ENCODE measurements around the gene PIGS. TPM values are rescaled to one million over a fixed set of nuclear protein-coding genes. Genes with fewer than 3 reads are reported as not detected.
A peak's percentile ranks its signal among the peaks of the same experiment; 100 is the strongest.

The PIGS gene
- total and polyA plus RNA-seq, 2 of the 13 experiments (the other 11 are each of a cell fraction or from before 2014, with no cell fraction given) = 31.7 to 42.6 TPM

DNA sequence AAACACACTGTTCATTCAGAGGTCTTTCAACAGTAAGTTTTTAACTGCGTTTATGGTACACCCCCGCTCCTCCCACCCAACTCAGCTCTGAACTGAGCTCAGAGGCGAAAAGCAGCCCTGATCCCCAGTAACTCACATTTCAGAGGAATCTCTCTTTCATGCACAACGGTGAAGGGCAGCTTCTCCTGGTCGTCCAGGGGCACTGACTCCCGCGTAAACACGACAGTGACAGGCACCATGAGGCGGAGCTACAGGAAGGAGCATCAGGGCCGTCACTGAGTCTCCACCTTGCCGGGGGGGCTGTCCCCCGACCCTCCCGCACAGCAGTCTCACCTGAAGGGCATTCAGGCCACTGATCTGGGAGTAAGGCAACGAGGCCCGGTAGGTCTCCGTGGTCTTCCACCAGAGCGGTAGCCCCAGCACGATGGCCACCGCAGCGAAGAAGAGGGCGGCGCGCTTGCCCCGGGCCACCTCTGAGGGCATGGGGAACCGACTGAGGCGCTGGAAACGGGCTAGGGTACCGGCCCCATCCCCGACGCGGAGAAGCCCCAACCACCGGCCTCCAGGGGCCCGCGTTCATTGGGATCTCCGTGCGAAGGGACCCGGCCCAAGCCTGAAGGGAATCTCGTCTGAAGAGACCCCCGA lies 486 bp downstream of the PIGS start (continued):
- TF ChIP-seq PREB (CRISPR knock-in tag; IDR thresholded peaks at IDR 0.05) (no peak), ZNF660 (CRISPR knock-in tag; IDR thresholded peaks at IDR 0.05; ENCODE audit: borderline replicate concordance, low read depth) (no peak), TBX2 (CRISPR knock-in tag; IDR thresholded peaks at IDR 0.05; ENCODE audit: borderline replicate concordance) (no peak; the same call in 1 of the 2 replicates), NCOA2 (CRISPR knock-in tag; IDR thresholded peaks at IDR 0.05) (no peak), ZNF235 (CRISPR knock-in tag; IDR thresholded peaks at IDR 0.05; ENCODE audit: borderline replicate concordance) (no peak), RAD51 (IDR thresholded peaks at IDR 0.05; ENCODE audit: borderline replicate concordance) (no peak), NCOA1 (CRISPR knock-in tag; IDR thresholded peaks at IDR 0.05) (no peak), KLF15 (CRISPR knock-in tag; IDR thresholded peaks at IDR 0.05; ENCODE audit: borderline replicate concordance) (no peak), REPIN1 (CRISPR knock-in tag; IDR thresholded peaks at IDR 0.05; ENCODE audit: borderline replicate concordance, low read depth) (no peak), ZNF574 (CRISPR knock-in tag; IDR thresholded peaks at IDR 0.05) (no peak; the same call in 1 of the 2 replicates), TAF15 (IDR thresholded peaks at IDR 0.05; ENCODE audit: low read depth, low read length, poor library complexity, severe bottlenecking) (no peak), ZNF674 (CRISPR knock-in tag; IDR thresholded peaks at IDR 0.05; ENCODE audit: low read depth) (no peak), LBX2 (CRISPR knock-in tag; IDR thresholded peaks at IDR 0.05; ENCODE audit: borderline replicate concordance) (0 out of 2 replicates have a peak, but pooled peaks have one; percentile 12), ZNF737 (CRISPR knock-in tag; IDR thresholded peaks at IDR 0.05; ENCODE audit: borderline replicate concordance) (no peak), TCF12 (IDR thresholded peaks at IDR 0.05) (no peak), TCF12 (CRISPR knock-in tag; IDR thresholded peaks at IDR 0.05) (no peak)
- TF ChIP-seq, protein P1, sequence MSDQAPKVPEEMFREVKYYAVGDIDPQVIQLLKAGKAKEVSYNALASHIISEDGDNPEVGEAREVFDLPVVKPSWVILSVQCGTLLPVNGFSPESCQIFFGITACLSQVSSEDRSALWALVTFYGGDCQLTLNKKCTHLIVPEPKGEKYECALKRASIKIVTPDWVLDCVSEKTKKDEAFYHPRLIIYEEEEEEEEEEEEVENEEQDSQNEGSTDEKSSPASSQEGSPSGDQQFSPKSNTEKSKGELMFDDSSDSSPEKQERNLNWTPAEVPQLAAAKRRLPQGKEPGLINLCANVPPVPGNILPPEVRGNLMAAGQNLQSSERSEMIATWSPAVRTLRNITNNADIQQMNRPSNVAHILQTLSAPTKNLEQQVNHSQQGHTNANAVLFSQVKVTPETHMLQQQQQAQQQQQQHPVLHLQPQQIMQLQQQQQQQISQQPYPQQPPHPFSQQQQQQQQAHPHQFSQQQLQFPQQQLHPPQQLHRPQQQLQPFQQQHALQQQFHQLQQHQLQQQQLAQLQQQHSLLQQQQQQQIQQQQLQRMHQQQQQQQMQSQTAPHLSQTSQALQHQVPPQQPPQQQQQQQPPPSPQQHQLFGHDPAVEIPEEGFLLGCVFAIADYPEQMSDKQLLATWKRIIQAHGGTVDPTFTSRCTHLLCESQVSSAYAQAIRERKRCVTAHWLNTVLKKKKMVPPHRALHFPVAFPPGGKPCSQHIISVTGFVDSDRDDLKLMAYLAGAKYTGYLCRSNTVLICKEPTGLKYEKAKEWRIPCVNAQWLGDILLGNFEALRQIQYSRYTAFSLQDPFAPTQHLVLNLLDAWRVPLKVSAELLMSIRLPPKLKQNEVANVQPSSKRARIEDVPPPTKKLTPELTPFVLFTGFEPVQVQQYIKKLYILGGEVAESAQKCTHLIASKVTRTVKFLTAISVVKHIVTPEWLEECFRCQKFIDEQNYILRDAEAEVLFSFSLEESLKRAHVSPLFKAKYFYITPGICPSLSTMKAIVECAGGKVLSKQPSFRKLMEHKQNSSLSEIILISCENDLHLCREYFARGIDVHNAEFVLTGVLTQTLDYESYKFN (CRISPR knock-in tag; conservative IDR thresholded peaks at IDR 0.05) = no peak
- TF ChIP-seq, protein P2, sequence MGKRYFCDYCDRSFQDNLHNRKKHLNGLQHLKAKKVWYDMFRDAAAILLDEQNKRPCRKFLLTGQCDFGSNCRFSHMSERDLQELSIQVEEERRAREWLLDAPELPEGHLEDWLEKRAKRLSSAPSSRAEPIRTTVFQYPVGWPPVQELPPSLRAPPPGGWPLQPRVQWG (CRISPR knock-in tag; IDR thresholded peaks at IDR 0.05; ENCODE audit: borderline replicate concordance, low read depth) = no peak
- TF ChIP-seq, protein P3, sequence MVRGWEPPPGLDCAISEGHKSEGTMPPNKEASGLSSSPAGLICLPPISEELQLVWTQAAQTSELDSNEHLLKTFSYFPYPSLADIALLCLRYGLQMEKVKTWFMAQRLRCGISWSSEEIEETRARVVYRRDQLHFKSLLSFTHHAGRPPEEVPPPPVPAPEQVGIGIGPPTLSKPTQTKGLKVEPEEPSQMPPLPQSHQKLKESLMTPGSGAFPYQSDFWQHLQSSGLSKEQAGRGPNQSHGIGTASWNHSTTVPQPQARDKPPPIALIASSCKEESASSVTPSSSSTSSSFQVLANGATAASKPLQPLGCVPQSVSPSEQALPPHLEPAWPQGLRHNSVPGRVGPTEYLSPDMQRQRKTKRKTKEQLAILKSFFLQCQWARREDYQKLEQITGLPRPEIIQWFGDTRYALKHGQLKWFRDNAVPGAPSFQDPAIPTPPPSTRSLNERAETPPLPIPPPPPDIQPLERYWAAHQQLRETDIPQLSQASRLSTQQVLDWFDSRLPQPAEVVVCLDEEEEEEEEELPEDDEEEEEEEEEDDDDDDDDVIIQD (CRISPR knock-in tag; IDR thresholded peaks at IDR 0.05; ENCODE audit: low read depth) = no peak
